Liver (tissue), 9 donors: ENCODE data around the gene COL5A1. TPM values are rescaled to one million over a fixed set of nuclear protein-coding genes. Genes with fewer than 3 reads are reported as not detected.

Source experiments
- DNase-seq: peaks from one replicate; pipeline ENCODE4 v3.0.0-alpha.2; 2017; ENCODE audit warnings: low spot score
- H3K27ac ChIP-seq, 2 donors: one replicate each; pipeline ENCODE4 v1.7.0; 2013; ENCODE audit warnings: inconsistent platforms in 2 of 2, low read length in 2 of 2, control low read depth in 1 of 2, low read depth in 1 of 2, mild to moderate bottlenecking in 1 of 2
- H3K27me3 ChIP-seq, 4 donors: one replicate each; pipeline versions ENCODE4 v1.6.1 to v1.7.0; 2013; ENCODE audit warnings: low read length in 3 of 4, inconsistent platforms in 1 of 4, mild to moderate bottlenecking in 1 of 4, moderate library complexity in 1 of 4; ENCODE audit not compliant: control insufficient read depth in 4 of 4, insufficient read depth in 4 of 4
- H3K36me3 ChIP-seq, 4 donors: one replicate each; pipeline versions ENCODE4 v1.6.1 to v1.7.0; 2013; ENCODE audit warnings: low read length in 3 of 4, mild to moderate bottlenecking in 3 of 4, low read depth in 1 of 4, moderate library complexity in 1 of 4; ENCODE audit not compliant: control insufficient read depth in 4 of 4, insufficient read depth in 3 of 4
- H3K4me1 ChIP-seq, 4 donors: one replicate each; pipeline versions ENCODE4 v1.6.1 to v1.7.0; 2013; ENCODE audit warnings: low read length in 3 of 4, mild to moderate bottlenecking in 3 of 4, moderate library complexity in 1 of 4; ENCODE audit not compliant: control insufficient read depth in 4 of 4, insufficient read depth in 4 of 4
- H3K4me3 ChIP-seq, 3 donors: one replicate each; pipeline versions ENCODE4 v1.6.1 to v1.7.0; 2013; ENCODE audit warnings: low read length in 3 of 3, control low read depth in 1 of 3, low read depth in 1 of 3, mild to moderate bottlenecking in 1 of 3
- H3K9ac ChIP-seq, 2 donors: one replicate each; pipeline ENCODE4 v1.7.0; 2013; ENCODE audit warnings: low read length in 2 of 2, mild to moderate bottlenecking in 2 of 2, moderate library complexity in 2 of 2, control low read depth in 1 of 2, low read depth in 1 of 2
- H3K9me3 ChIP-seq, 4 donors: one replicate each; pipeline versions ENCODE4 v1.6.1 to v1.7.0; 2013; ENCODE audit warnings: low read length in 3 of 4; ENCODE audit not compliant: control insufficient read depth in 4 of 4
- ATF3 ChIP-seq: IDR thresholded peaks from 2 replicates; pipeline ENCODE4 v1.6.1; 2016; ENCODE audit warnings: antibody characterized with exemption
- CTCF ChIP-seq: fragments of 150-350 bp; IDR thresholded peaks from 2 replicates; pipeline ENCODE4 v1.5.1; 2017; ENCODE audit warnings: improper control_type of control experiment, low read depth, low read length; ENCODE audit not compliant: missing input control
- EGR1 ChIP-seq, 2 donors: IDR thresholded peaks; 2 replicates each; pipeline ENCODE4 v1.6.1; 2016 to 2018; ENCODE audit warnings: antibody characterized with exemption in 2 of 2, low read depth in 2 of 2
- FOXA1 ChIP-seq: IDR thresholded peaks from 2 replicates; pipeline ENCODE4 v1.6.1; 2016; ENCODE audit warnings: antibody characterized with exemption
- FOXA2 ChIP-seq: IDR thresholded peaks from 2 replicates; pipeline ENCODE4 v1.6.1; 2016; ENCODE audit warnings: antibody characterized with exemption
- GABPA ChIP-seq, 2 donors: IDR thresholded peaks in 1 of 2; conservative IDR thresholded peaks in 1 of 2; 2 replicates each; pipeline ENCODE4 v1.6.1; 2016; ENCODE audit warnings: antibody characterized with exemption in 2 of 2, mild to moderate bottlenecking in 1 of 2, moderate library complexity in 1 of 2
- HNF4A ChIP-seq, 2 donors: conservative IDR thresholded peaks; 2 replicates each; pipeline ENCODE4 v1.6.1; 2016; ENCODE audit warnings: antibody characterized with exemption in 2 of 2, mild to moderate bottlenecking in 2 of 2
- HNF4G ChIP-seq: IDR thresholded peaks from 2 replicates; pipeline ENCODE4 v1.6.1; 2016; ENCODE audit warnings: antibody characterized with exemption
- JUND ChIP-seq, 2 donors: IDR thresholded peaks; 2 replicates each; pipeline ENCODE4 v1.6.1; 2016; ENCODE audit warnings: antibody characterized with exemption in 2 of 2
- MAX ChIP-seq: IDR thresholded peaks from 2 replicates; pipeline ENCODE4 v1.6.1; 2016; ENCODE audit warnings: antibody characterized with exemption
- NR2F2 ChIP-seq: IDR thresholded peaks from 2 replicates; pipeline ENCODE4 v1.6.1; 2016; ENCODE audit warnings: antibody characterized with exemption
- RAD21 ChIP-seq, 2 donors: IDR thresholded peaks; 2 replicates each; pipeline ENCODE4 v1.6.1; 2016; ENCODE audit warnings: antibody characterized with exemption in 2 of 2, mild to moderate bottlenecking in 2 of 2
- RXRA ChIP-seq, 2 donors: IDR thresholded peaks; 2 replicates each; pipeline ENCODE4 v1.6.1; 2017 to 2018; ENCODE audit warnings: antibody characterized with exemption in 2 of 2, mild to moderate bottlenecking in 1 of 2
- SP1 ChIP-seq: IDR thresholded peaks from 2 replicates; pipeline ENCODE4 v1.6.1; 2018; ENCODE audit warnings: antibody characterized with exemption, mild to moderate bottlenecking
- TAF1 ChIP-seq: conservative IDR thresholded peaks from 2 replicates; pipeline ENCODE4 v1.6.1; 2016; ENCODE audit warnings: antibody characterized with exemption, mild to moderate bottlenecking
- YY1 ChIP-seq: IDR thresholded peaks from 2 replicates; pipeline ENCODE4 v1.6.1; 2016; ENCODE audit warnings: antibody characterized with exemption, mild to moderate bottlenecking
- ZBTB33 ChIP-seq: IDR thresholded peaks from 2 replicates; pipeline ENCODE4 v1.6.1; 2016; ENCODE audit warnings: antibody characterized with exemption
- WGBS: extraction: QIAGEN DNeasy Blood & Tissue Kit; methylation state at CpG from one replicate; pipeline ENCODE4 v1.1.7; 2013; 5-methylcytosine and 5-hydroxymethylcytosine counted together
- polyA plus RNA-seq, 2 donors: library from polyadenylated mRNA; stranded (reverse) in 1 of 2; unstranded in 1 of 2; fragments of 200-250 nt in 1 of 2; fragments of >200 nt in 1 of 2; fragmentation: Nextera tagmentation in 1 of 2; extraction: Ambion mirVana in 1 of 2; gene quantifications; one replicate each; pipeline versions ENCODE4 v1.2.1 to v1.2.3, GENCODE V29; 2013 to 2015
- total RNA-seq, 2 donors: library from RNA; depleted of rRNA; stranded (reverse); fragments of >200 nt; gene quantifications; one replicate each; pipeline ENCODE4 v1.2.3, GENCODE V29; 2014
- donor health status: healthy.
- donor health status: healthy.
- donor health status: healthy.
- donor health status: healthy.
- donor health status: healthy.

The COL5A1 gene
- total and polyA plus RNA-seq, 4 donors: 0.67 to 15.6 (median 11.2) TPM

- TF ChIP-seq ZBTB33: no peak
- no peak for TF ChIP-seq YY1
- TF ChIP-seq JUND (IDR thresholded peaks at IDR 0.05): no peak
- no peak for TF ChIP-seq HNF4A (conservative IDR thresholded peaks at IDR 0.05)
- no peak for TF ChIP-seq EGR1 (IDR thresholded peaks at IDR 0.05; ENCODE audit: low read depth in 2 of 2)
- no peak for TF ChIP-seq NR2F2
- no peak for TF ChIP-seq RXRA (IDR thresholded peaks at IDR 0.05)
- TF ChIP-seq TAF1: no peak
- TF ChIP-seq GABPA (IDR thresholded peaks at IDR 0.05 in 1 of 2, conservative IDR thresholded peaks at IDR 0.05 in 1 of 2): no peak
- TF ChIP-seq SP1: no peak
Observed at GRCh38 chr9:134879664-134880483, 238.3 kb downstream of the COL5A1 start (continued).

- Histone ChIP-seq H3K27me3 (no peaks in the 10 kb centered on the region), H3K4me3 (peak within 1 kb of the TSS in 2 of 3 donors; percentile 28 to 34), H3K36me3 (no peaks in the 10 kb centered on the region), H3K27ac (peak within 1 kb of the TSS in 1 of 2 donors; percentile 38), H3K4me1 (no peaks in the 10 kb centered on the region), H3K9ac (no peak within 1 kb of the TSS), H3K9me3 (no peaks in the 10 kb centered on the region)
- WGBS: 67% methylated on average over 25 of the region's 25 CpGs
- TF ChIP-seq FOXA1 (no peak), TAF1 (no peak), HNF4G (no peak), YY1 (no peak), RAD21 (IDR thresholded peaks at IDR 0.05) (no peak), CTCF (no peak), GABPA (IDR thresholded peaks at IDR 0.05 in 1 of 2, conservative IDR thresholded peaks at IDR 0.05 in 1 of 2) (no peak), NR2F2 (no peak), RXRA (IDR thresholded peaks at IDR 0.05) (no peak)
- DNase-seq: peak; percentile 33
Observed at GRCh38 chr9:134880484-134881312, 239.1 kb downstream of the COL5A1 start, which contains the start of gene FCN2. Gene FCN2 (plus strand): TSS chr9:134880810. CDS start chr9:134880822, 12 bp downstream.

- no peak for TF ChIP-seq HNF4A (conservative IDR thresholded peaks at IDR 0.05)
- no peak for TF ChIP-seq TAF1
- no peak for TF ChIP-seq MAX
- TF ChIP-seq CTCF: no peak
- TF ChIP-seq FOXA2: no peak
- no peak for TF ChIP-seq EGR1 (IDR thresholded peaks at IDR 0.05; ENCODE audit: low read depth in 2 of 2)
- no peak for TF ChIP-seq ATF3
- TF ChIP-seq SP1: no peak
- no peak for TF ChIP-seq YY1
- no peak for TF ChIP-seq GABPA (IDR thresholded peaks at IDR 0.05 in 1 of 2, conservative IDR thresholded peaks at IDR 0.05 in 1 of 2)
- no peak for TF ChIP-seq HNF4G
- TF ChIP-seq RXRA (IDR thresholded peaks at IDR 0.05): no peak
- no peak for TF ChIP-seq JUND (IDR thresholded peaks at IDR 0.05)
- no peak for TF ChIP-seq FOXA1
- no peak for TF ChIP-seq NR2F2
- DNase-seq: no peak
Observed at GRCh38 chr9:134881313-134881670, 239.7 kb downstream of the COL5A1 start.

More at GRCh38 chr9:134881313-134881670, 239.7 kb downstream of the COL5A1 start:
- WGBS: 75% methylated on average over 13 of the region's 13 CpGs
- H3K27me3 ChIP-seq: no peaks in the 10 kb centered on the region
- no peaks in the 10 kb centered on the region for H3K4me1 ChIP-seq
- H3K9me3 ChIP-seq: no peaks in the 10 kb centered on the region
- peak overlapping the region in 1 of 2 donors; percentile 38 for H3K27ac ChIP-seq
- no peaks in the 10 kb centered on the region for H3K36me3 ChIP-seq
- peak overlapping the region in 2 of 3 donors; percentile 28 to 34 for H3K4me3 ChIP-seq
- H3K9ac ChIP-seq: no peak overlapping the region
